GM21423 (cell line): ENCODE results near the gene PRDM12.
"Not testable (repeated sequence)": the region's sequence is repeated elsewhere in the genome, so short reads cannot be mapped to it uniquely, and the experiment has no call there.

Source experiments
- ATAC-seq: cut with Tn5 transposase; IDR thresholded peaks from one replicate; pipeline ENCODE4 v1.9.1; 2021; ENCODE audit warnings: mild to moderate bottlenecking, moderate library complexity; ENCODE audit not compliant: unreplicated experiment

Gene PRDM12

DNA sequence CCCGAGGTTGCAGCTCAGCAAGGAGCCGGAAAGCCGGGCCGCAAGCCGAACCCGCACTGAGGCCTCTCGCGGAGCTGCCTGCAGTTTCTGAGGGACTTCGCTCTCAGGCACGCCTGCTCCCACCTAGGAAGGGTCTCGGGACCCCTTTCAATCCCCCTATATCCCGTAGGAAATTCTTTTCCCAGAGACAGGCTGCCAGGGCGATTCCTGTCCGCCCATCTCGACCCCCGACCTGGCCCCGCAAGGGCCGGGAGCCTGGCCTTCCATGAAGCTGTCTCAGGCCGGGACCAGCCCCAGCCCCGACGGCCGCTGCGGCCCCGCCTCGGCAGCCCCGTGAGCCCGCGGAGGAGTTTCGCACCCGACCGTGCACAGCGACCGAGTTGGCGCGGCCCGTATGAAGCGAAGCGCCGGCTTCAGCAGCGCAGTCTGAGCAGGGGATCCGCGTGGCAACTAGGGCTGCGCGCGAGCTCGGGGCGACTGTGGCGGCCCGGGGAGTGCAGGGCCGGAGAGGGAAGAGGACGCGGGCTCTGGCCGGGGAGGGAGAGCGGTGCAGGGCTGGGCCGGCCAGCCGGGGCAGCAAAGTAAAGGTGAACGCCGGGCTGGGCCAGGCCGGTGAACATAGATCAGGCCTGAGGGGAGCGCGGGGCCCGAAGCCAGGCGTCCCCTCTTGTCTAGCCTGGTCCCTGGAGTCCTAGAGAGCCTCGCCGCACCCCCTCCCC is 977 bp upstream of the PRDM12 start:
- ATAC-seq, result no peak

DNA sequence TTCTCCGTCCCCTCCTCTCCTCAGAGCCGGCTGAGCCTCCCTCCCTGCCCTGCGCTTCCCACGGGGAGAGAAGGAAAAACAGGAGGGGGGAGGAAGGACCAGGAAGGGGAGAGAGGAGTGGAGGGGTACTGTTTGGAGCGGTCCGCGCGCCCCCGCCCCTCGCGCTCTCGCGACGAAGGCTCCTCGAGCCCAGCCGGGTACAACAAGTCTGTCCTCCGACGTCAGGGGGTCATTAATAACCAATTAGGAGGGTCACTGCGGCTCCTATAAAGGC is 480 bp upstream of the PRDM12 start:
- no peak for ATAC-seq

DNA sequence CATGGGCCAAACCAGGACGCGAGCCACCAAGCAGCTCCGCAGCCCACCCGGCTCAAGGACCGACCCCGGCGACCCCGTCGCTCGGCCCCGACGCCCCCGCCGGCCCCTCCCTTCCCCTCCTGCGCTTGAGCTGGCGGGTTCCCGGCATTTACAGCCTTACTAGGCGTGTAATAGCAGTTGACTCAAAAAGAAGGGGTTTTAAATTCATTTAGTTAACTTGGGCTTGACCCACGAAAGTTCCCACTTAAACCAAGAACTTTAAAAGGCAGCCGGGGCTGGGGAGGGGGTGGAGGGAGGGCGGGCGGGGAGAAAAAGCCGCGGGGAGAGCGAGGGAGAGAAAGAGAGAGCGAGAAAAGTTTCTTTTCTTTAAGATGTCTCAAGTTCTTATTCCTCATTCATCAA is 636 bp downstream of the PRDM12 start:
- ATAC-seq, result no peak

DNA sequence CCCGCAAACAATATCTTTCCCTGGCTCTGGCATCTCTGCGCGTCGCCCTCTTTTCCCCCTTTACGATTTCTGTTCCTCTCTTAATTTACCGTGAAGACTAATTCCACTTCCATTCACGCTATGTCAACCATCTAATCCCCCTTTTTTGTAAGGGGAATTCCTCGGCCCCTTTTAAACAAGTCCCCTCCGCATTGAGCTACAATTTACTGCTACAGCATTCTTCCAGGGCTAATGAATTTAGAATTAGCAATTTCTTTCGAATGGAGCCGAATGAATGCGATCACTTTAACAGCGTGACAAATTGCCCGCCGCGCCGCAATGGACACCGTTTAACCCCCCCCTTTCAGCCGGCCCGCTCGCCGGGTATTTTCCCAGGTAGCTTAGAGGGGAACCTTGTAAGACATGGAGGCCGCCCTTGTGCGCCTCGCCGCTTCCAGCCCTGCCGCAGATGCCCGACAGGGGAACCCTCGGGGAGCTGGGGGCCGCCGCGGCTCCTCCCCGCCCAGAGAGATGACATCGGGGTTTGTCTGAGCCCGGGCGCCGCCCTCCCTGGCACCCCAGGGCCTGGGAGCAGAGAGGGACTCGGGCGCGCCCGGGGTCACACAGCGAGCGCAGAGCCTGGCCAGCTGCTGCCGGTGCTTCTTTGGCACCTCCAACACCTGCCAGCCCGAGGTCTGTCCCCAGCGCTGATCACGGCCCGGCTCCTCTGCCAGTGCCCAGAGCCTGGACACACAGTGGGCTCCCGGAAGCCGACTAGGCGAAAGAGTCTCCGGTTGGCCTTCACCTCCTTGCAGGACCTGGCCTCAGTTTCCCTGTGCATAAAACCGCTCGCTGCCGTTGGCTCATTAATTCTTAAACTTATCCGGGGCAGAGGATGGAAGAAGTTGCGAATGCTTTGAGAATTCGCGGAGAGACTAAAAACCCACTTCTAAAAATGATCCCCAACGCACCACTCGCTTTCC is 1.3 kb downstream of the PRDM12 start:
- ATAC-seq, result no peak

DNA sequence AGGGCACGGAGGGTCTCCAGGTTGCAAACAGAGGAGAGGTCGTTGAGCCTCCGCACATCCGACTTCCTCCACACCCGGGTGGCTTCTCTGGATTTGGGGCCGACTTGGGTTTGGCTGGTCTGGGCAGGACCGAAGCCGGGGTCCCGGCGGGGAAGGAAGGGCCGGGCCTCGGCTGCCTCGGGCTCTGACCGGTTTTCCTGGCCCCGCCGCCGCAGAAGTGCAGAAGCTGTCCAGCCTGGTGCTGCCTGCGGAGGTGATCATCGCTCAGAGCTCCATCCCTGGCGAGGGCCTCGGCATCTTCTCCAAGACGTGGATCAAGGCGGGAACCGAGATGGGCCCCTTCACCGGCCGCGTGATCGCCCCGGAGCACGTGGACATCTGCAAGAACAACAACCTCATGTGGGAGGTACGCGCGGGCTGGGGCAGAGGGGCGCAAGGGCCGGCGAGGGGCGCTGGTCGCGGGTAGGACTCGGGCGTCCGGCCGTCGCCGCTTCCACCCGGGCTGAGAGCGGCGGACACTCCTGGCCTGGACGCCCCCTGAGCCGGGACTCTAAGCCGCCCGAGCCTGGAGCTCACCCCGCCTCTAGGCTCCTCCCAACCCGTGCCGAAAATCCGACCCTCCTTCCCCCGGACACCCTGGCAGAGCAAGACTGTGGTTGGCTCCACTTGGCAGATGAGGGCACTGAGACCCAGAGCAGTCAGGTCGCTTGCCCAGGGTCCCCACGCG is 2.2 kb downstream of the PRDM12 start:
- ATAC-seq, result no peak

DNA sequence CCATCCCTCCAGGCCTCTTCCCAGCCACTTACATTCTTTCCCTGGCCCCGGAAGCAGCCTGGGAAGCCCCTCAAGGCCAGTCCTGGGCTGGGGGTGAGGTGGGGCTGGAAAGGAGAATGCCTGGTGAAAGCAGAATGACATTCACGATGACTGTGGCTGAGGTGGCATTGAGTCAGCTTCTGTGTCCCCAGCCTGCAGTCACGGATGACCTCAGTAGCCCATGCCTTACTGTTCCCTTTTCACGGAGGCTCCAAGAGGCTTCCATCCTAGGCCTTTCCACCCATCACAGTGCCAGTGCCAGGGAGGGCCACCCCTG is 2.7 kb downstream of the PRDM12 start:
- no peak for ATAC-seq

DNA sequence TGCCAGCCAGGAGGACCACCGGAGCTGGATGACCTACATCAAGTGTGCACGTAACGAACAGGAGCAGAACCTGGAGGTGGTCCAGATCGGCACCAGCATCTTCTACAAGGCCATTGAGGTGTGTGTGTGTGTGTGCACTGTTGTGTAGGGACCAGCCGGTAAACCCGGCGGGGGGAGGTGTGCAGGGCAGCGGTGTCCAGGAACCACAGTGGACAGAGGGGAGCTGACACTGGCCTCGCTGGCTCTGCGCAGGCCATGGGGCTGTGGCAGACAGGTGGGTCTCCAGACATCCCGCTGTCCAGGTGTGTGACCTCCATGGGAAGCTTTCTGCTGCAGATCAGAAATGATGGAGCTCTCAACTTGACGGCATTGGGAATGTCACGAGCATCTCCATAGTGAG is 3.8 kb downstream of the PRDM12 start:
- no peak for ATAC-seq

DNA sequence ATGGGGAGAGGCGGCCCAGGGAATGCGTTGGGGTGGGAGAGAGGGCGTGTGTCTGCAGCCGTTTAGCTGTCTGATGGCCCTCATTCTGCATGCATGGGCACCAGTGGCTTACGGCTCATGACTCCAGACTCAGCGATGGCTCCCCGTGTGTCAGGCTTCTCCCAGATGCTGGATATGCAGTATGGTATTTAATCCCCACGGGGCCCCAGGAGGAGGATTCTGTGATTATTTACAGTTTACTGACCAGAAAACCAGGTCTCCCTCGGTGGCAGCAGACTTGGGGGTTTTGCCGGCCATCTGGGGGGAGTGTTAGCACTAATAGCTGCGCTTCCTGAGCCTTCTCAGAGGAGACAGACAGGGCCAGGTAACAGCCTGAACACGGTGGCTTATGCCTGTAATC is 4.3 kb downstream of the PRDM12 start:
- no peak for ATAC-seq

DNA sequence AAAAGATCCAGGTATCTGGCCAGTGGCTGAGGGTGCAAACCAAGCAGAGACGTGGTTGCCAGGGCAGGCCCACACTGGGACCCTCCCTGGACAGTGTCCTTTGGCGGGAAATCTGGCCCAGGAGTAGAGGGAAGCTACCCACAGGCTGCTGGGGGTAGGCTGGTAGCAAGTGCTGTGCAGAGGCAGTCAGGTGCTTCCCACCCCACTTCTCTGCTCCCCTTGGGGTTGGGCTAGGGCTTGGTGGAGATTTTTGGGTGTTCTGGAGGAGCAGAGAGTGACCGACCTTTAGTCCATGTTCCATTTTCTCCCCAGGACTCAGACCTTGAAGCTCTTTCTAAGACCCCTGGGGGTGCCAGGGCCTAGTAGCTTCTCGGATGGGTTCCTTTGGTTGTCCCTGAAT is 5.6 kb downstream of the PRDM12 start:
- no peak for ATAC-seq

DNA sequence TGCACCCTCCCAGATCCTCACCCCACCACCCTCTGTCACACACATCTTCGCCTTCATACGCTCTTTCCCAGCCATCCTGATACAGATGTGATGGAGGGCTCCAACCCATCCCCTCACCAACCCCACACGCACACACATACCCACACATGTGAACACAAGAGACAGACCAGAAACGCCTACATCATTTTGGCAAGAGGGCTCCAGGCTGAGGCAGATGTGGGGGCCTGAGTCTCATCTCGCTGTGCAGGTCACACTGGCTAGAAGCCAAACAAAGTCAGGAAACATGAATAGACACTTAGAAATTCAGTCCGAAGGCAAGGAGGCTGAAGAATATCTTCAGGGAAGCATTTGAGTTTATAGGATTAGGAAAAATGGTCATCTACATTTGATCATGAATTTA is 6.2 kb downstream of the PRDM12 start:
- ATAC-seq, result no peak

DNA sequence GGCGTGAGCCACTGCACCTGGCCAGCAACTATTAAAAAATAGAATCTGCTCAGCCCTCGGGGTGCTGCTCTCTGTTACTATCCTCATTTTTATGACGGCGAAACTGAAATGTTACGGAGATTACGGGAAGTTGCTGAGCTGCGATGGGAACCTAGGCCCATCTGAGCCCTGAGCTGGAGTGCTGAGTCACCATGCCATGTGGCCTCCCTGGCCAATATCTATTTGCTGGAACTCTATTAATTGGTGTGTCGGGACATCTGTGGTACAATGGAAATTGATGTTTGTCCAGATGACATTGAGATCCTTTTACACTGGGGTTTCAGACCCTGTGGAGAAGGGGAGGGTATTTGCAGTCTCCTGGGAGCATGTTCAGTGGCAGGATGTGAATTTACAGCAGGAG is 8.1 kb downstream of the PRDM12 start:
- ATAC-seq, result no peak

DNA sequence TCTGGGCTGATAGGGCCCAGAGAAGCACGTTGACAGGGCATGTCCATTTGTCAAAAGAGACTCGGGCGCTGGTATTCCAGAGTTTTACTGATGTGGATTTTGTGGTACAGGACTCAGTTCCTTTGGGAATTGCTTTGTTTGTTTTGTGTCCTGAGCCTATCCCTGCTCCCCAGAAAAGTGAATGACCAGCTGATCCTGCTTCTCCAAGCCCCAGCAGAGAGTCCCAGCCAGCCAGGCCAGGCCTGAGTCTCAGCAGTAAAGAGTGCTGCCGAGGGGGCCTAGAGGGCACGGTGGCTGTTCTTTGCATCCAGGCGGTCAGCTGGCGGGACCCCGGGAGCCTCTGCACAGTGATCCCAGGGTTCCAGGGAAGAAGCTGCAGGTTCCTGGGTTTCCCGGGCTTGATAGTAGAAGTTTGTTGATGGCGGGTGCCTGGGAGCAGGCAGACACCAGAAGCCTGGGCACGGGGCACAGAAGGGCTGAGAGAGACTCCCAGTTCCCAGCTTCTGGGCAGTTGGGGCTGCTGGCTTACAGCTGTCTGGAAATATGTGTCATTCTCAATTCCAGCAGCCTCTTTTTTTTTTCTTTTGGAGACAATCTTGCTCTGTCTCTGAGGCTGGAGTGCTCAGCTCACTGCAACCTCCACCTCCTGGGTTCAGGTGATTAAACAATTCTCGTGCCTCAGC is 8.7 kb downstream of the PRDM12 start:
- no peak for ATAC-seq

DNA sequence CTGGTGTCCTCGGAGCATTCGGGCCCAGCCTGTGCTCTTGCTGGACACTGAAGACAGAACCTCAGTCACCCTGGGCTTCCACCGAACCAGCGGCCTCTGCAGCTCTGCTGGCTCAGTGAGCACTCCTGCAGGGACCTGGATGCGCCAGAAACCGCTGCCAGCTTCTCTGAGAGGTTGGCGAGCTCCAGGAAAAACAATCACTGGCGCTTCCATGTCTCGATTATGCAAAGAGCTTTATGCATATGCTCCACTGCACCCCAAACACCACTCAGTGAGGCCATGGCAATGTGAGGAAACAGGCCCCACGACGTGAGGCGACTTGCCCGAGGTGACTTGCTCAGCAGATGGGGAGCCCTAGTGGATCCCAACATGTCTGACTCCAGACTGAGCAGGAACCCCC is 11.0 kb downstream of the PRDM12 start:
- no peak for ATAC-seq

DNA sequence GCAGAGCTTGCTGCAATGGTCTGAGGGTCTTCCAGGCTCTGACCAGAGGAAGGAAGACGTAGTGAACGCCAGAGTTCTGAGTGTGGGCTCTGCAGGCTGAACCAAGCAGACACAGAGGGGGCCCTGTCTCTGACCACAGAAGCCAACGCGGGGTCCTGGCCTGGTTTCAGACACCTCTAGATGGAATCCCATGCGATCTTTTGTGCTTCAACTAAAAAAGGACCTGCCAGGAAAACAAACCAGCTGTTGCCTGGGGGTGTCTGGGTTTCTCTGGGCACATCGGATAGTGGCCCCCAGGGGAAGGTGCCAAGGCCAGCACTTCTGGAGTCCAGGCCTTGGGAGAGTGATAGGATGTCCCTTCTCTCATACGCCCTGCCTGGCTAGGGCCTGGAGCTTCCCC is 12.9 kb downstream of the PRDM12 start:
- no peak for ATAC-seq

DNA sequence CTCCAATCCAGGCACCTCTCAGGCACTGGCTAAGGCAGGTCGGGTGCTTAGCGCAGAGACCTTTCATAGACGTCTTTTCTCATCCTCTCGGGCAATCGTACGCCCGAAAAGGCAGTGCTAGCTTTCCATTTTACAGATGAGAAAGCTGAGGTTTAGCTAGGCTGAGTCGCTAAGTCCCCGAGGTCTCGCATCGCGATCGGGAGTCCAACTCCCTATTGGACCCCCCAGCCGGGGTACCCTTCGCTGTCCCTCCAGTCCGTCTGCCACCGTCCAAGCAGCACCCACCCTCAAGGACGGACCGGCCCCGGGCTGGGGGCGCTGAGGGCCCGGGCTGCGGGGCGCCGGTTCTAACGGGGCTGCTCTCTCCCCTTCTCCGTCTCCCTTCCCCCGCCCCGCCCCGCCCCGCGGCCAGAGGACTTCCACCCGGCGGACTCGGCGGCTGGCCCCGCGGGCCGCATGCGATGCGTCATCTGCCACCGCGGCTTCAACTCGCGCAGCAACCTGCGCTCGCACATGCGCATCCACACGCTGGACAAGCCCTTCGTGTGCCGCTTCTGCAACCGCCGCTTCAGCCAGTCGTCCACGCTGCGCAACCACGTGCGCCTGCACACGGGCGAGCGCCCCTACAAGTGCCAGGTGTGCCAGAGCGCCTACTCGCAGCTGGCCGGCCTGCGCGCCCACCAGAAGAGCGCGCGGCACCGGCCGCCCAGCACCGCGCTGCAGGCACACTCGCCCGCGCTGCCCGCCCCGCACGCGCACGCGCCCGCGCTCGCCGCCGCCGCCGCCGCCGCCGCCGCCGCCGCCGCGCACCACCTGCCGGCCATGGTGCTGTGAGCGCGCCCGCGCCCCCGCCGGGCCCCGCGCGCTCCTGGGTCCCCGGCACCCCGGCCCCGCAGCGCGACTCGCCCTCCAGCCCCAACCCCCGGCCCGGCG is 16.7 kb downstream of the PRDM12 start:
- no peak for ATAC-seq

DNA sequence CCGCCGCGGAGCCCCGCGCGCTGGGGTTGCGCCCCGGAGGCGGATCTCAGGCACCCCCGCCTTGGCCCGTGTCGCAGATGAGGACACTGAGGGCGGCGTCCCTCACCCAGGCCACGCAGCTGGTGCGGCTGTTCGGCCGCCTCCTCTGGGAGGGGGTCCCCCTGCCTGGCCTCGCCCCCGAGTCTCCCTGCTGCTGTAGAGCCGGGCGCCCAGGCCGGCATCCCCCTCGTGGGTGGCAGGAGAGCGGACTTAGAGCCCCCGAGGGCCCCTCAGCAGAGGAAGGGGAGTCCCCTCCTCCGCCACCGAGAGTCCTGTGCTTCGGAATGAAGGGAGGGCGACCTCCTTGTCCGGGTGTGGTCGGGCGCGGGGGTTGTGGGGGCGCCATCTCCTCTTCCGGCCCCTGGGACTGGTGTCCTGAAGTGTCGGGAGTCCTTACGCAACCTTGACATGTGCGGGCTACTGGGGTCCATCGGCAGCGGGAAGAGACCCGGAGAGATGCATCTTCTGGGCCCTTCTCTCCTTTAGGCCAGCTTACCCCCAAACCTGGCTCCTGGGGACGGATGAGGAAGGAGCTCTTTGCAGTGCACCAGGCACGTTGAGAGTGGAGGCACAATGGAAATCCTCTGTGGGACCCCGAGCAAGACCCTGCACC is 17.5 kb downstream of the PRDM12 start:
- ATAC-seq, result no peak

DNA sequence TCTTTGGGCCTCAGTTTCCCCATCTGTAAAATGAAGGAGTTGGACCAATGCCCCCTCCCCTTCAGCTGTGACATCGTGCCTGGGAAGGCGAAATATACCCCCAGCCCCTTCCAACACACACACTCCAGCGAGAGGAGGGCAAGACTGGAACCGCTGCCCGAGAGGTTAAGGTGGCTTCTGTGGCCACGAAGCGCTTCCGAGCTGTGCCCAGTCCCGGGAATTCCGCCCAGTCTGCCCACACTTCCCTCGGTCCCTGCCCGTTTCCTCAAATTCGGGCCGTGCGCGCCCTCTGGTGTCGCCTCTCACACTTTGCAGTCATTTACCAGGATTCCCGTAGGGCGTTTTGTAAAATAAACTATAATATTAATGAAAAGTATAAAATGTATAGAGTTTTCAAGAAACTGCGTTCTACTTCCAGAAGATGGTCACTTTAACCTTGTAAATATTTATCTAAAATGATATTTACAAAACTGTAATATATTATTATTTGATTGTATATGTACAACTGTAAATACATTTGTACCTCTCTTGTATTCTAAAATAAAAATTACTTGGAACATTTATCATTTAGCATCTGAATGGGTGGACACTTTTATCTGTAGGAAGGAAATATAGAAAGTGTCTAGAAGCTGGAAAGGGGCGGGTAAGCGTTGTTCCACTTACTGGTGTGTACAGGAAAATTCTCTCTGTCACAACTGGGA is 18.2 kb downstream of the PRDM12 start:
- no peak for ATAC-seq

DNA sequence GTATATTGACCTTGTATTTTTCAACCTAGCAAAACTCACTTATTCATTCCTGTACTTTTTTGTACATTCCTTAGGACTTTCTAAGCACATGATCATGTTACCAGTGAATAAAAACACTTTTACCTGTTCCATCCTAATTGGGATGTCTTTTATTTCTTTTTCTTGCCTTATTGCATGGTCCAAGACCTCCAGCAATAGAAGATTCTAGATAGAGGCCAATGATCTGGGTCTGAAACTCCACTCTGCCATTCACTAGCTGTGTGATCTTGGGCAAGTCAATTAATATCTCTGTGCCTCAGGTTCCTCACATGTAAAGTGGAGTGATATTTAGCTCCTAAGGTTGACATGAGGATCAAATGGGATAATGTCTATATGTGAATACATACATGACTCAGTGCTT is 20.7 kb downstream of the PRDM12 start:
- no peak for ATAC-seq

DNA sequence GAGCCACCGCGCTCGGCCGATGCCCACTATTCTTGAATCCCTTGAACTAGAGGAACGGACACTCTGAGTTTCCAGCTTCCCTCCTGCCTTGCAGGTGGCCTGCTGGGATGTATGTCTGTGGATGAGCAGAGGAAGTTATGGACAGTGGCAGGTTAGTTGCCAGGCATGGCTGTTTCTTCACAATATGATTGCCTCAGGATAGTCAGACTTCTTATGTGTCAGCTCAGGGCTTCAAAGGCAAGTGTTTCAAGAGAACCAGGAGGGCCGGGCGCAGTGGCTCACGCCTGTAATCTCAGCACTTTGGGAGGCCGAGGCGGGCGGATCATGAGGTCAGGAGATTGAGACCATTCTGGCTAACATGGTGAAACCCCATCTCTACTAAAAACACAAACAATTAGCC is 21.6 kb downstream of the PRDM12 start:
- not testable (repeated sequence) for ATAC-seq
